ENCODE data around the gene PRRC2C.

Gene PRRC2C

DNA sequence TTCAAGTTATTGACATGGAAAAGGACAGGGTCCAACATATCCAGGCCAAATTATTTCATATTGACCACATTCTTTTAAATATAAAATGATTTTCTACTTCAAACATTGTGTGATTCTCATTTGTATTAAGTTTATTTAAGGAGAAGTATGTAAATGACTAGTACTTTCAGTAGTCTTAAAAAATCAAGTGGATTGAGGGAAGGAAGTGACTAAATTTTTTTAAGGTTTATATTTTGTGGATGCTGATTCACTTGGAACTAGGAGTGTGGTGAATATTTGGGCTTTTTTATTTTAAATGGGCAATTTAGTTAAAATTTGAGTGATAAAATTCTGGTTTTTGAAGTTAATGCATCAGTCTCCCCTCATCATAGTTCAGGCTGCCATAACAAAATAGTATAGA, 10.1 kb downstream of the PRRC2C start:
- H3K9ac ChIP-seq (ENCODE audit: low read length in 5 of 5): peak overlapping the region in 1 of 5 donors; percentile 39
- H3K9me3 ChIP-seq (ENCODE audit: control insufficient read depth in 5 of 5, low read length in 5 of 5): no peaks in the 10 kb centered on the region
- peaks cover 0 to 4% (median 3%) of the 10 kb centered on the region in 5 donors for H3K36me3 ChIP-seq (ENCODE audit: control insufficient read depth in 5 of 5, insufficient read depth in 5 of 5, low read length in 5 of 5)
- no peaks in the 10 kb centered on the region for H3K27me3 ChIP-seq (ENCODE audit: control insufficient read depth in 5 of 5, insufficient read depth in 4 of 5, low read length in 5 of 5)
- H3K4me3 ChIP-seq (ENCODE audit: low read depth in 1 of 5, low read length in 5 of 5): no peak overlapping the region
- no peak overlapping the region for H3K27ac ChIP-seq (ENCODE audit: low read depth, low read length)
- H3K4me1 ChIP-seq (ENCODE audit: control insufficient read depth in 5 of 5, insufficient read depth in 5 of 5, low read length in 5 of 5): peaks cover 0 to 28% (median 24%) of the 10 kb centered on the region in 5 donors

DNA sequence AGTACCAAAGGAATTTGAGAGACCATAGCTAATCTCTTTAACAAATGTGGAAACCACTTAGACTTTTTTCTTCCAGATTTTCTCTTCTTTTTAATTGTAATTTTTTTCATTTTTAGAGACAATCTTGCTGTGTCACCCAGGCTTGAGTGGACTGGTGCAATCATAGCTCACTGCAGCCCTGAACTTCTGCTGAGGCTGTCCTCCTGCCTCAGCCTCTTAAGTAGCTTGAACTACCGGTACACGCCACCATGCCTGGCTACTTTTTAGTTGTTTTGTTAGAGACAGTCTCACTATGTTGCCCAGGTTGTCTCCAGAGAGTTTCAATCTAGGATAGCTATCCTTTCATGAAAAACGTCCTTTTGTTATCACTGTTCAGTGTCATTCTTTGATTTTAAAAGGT, 15.0 kb downstream of the PRRC2C start:
- H3K9me3 ChIP-seq (ENCODE audit: control insufficient read depth in 5 of 5, low read length in 5 of 5): no peaks in the 10 kb centered on the region
- H3K4me3 ChIP-seq (ENCODE audit: low read depth in 1 of 5, low read length in 5 of 5): no peak overlapping the region
- H3K27me3 ChIP-seq (ENCODE audit: control insufficient read depth in 5 of 5, insufficient read depth in 4 of 5, low read length in 5 of 5): no peaks in the 10 kb centered on the region
- no peaks in the 10 kb centered on the region for H3K36me3 ChIP-seq (ENCODE audit: control insufficient read depth in 5 of 5, insufficient read depth in 5 of 5, low read length in 5 of 5)
- H3K4me1 ChIP-seq (ENCODE audit: control insufficient read depth in 5 of 5, insufficient read depth in 5 of 5, low read length in 5 of 5): peaks cover 0 to 21% (median 18%) of the 10 kb centered on the region in 5 donors
- H3K9ac ChIP-seq (ENCODE audit: low read length in 5 of 5): no peak overlapping the region
- no peak overlapping the region for H3K27ac ChIP-seq (ENCODE audit: low read depth, low read length)

DNA sequence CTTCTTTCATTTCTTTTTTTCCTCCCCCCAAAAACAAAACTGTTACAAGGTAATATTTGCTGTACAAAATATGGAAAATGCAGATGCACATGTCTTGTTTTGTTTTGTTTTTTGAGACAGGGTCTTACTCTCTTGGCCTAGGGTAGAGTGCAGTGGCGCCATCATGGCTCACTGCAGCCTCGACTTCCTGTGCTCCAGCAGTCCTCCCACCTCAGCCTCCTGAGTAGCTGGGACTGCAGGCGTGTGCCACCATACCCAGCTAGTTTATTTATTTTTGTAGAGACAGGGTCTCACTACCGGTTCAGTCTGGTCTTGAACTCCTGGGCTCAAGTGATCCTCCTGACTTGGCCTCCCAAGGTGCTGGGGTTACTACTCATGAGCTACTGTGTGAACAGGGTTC, 15.5 kb downstream of the PRRC2C start:
- no peak overlapping the region for H3K9ac ChIP-seq (ENCODE audit: low read length in 5 of 5)
- H3K9me3 ChIP-seq (ENCODE audit: control insufficient read depth in 5 of 5, low read length in 5 of 5): no peaks in the 10 kb centered on the region
- H3K27me3 ChIP-seq (ENCODE audit: control insufficient read depth in 5 of 5, insufficient read depth in 4 of 5, low read length in 5 of 5): no peaks in the 10 kb centered on the region
- H3K27ac ChIP-seq (ENCODE audit: low read depth, low read length): no peak overlapping the region
- H3K4me3 ChIP-seq (ENCODE audit: low read depth in 1 of 5, low read length in 5 of 5): no peak overlapping the region
- peaks cover 0 to 23% (median 15%) of the 10 kb centered on the region in 5 donors for H3K4me1 ChIP-seq (ENCODE audit: control insufficient read depth in 5 of 5, insufficient read depth in 5 of 5, low read length in 5 of 5)
- no peaks in the 10 kb centered on the region for H3K36me3 ChIP-seq (ENCODE audit: control insufficient read depth in 5 of 5, insufficient read depth in 5 of 5, low read length in 5 of 5)

DNA sequence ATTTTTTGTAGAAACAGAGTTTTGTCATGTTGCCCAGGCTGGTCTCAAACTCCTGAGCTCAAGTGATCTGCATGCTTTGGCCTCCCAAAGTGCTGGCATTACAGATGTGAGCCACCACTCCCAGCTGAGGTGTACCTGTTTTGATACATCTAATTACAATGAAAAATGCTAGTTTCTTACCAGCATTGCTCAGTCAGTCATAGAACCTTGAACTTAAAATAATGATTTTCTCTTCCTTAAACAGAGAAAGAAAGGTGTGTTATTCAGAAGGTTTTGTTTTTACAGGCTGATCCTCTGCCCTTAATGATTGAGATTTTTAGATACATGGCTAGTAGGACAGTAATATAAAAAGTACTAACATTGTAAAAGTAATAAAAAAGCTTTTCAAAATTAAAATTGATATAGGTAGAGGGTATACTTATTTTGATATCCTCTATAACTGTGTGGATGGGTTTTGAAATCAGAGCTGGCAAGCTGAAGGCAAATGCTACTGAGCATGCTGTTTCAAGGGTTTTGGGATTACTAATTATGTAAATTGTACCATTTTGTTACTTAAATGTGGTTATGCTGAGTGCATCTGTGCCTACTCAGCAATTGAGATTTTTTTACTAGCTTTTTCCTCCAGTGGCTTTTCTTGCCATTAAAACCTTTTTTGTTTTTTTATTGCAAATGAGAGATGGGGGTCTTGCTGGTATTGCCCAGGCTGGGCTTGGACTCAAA, 16.1 kb downstream of the PRRC2C start:
- Histone ChIP-seq H3K4me3 (ENCODE audit: low read depth in 1 of 5, low read length in 5 of 5) (no peak overlapping the region), H3K9me3 (ENCODE audit: control insufficient read depth in 5 of 5, low read length in 5 of 5) (no peaks in the 10 kb centered on the region), H3K9ac (ENCODE audit: low read length in 5 of 5) (no peak overlapping the region), H3K27ac (ENCODE audit: low read depth, low read length) (no peak overlapping the region), H3K27me3 (ENCODE audit: control insufficient read depth in 5 of 5, insufficient read depth in 4 of 5, low read length in 5 of 5) (no peaks in the 10 kb centered on the region), H3K4me1 (ENCODE audit: control insufficient read depth in 5 of 5, insufficient read depth in 5 of 5, low read length in 5 of 5) (peaks cover 0 to 23% (median 20%) of the 10 kb centered on the region in 5 donors), H3K36me3 (ENCODE audit: control insufficient read depth in 5 of 5, insufficient read depth in 5 of 5, low read length in 5 of 5) (no peaks in the 10 kb centered on the region)

DNA sequence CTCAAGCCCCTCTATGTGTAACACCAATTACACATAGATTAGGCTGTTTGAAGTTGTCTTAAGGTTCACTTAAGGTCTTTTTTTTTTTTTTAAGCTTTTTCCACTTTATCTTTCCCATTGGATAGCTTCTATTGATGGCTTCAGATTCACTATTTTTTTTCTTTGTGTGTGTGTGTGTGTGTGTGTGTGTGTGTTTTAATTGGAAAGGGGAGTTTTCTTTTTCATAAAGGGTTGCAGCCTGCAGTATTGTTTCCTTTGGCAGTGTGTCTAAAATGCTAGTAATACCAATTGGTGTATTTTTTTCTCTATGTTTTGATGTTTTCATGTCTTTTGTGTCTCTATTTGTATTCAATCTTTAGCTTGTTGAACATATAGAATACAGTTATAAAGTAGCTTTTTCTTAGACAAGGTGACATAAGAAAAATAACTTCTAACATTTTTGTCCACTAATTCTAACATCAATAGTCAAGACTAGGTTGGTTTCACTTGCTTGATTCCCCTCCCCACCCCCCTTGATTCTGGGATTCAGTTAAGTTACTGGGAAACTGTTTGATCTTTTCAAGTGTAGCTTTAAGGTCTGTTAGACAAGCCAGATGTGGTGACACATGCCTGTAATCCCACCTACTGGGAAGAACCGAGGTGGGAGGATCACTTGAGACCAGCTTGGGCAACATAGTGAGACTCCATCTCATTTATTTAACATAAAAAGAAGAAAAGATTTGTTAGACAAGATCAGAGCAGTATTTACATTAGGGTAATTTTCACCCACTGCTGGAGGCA, 21.4 kb downstream of the PRRC2C start:
- H3K27ac ChIP-seq (ENCODE audit: low read depth, low read length): no peak overlapping the region
- no peaks in the 10 kb centered on the region for H3K27me3 ChIP-seq (ENCODE audit: control insufficient read depth in 5 of 5, insufficient read depth in 4 of 5, low read length in 5 of 5)
- no peaks in the 10 kb centered on the region for H3K36me3 ChIP-seq (ENCODE audit: control insufficient read depth in 5 of 5, insufficient read depth in 5 of 5, low read length in 5 of 5)
- no peaks in the 10 kb centered on the region for H3K9me3 ChIP-seq (ENCODE audit: control insufficient read depth in 5 of 5, low read length in 5 of 5)
- H3K9ac ChIP-seq (ENCODE audit: low read length in 5 of 5): no peak overlapping the region
- H3K4me1 ChIP-seq (ENCODE audit: control insufficient read depth in 5 of 5, insufficient read depth in 5 of 5, low read length in 5 of 5): peaks cover 0 to 26% (median 22%) of the 10 kb centered on the region in 5 donors
- H3K4me3 ChIP-seq (ENCODE audit: low read depth in 1 of 5, low read length in 5 of 5): no peak overlapping the region

DNA sequence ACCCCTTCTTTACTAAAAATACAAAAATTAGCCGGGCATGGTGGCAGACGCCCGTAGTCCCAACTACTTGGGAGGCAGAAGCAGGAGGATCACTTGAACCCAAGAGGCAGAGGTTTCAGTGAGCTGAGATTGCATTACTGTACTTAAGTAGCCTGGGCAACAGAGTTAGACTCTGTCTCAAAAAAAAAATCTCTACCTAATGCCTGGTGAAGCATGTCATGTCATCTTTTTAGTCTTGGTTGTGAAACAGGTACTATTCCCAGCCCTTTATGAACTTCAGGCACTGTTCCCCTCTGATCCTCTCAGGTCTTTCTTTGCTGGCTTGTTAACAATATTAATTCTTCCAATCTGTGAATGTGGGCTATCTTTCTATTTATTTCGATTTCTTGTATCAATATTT, 22.1 kb downstream of the PRRC2C start:
- H3K9ac ChIP-seq (ENCODE audit: low read length in 5 of 5): no peak overlapping the region
- H3K27ac ChIP-seq (ENCODE audit: low read depth, low read length): no peak overlapping the region
- peaks cover 0 to 20% (median 18%) of the 10 kb centered on the region in 5 donors for H3K4me1 ChIP-seq (ENCODE audit: control insufficient read depth in 5 of 5, insufficient read depth in 5 of 5, low read length in 5 of 5)

DNA sequence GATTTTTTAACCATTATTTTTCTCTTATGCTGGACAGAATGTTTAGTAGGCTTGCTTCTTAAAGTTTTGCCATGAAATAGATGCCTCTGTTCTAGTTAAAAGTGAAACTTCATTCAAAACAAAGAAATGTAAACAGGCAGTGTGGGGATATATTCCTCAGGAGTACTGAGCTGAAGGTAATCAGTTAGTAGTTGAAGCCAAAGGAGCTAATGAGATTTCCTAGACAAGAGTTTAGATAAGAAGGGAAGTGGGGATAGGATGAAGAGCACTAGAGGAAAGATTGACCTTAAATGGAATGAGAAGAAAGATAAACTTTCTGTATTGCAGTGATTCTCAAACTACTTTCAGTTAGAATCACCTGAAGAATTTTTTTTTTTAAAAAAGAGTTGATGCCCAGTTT, 23.9 kb downstream of the PRRC2C start:
- H3K9ac ChIP-seq (ENCODE audit: low read length in 5 of 5): no peak overlapping the region
- H3K9me3 ChIP-seq (ENCODE audit: control insufficient read depth in 5 of 5, low read length in 5 of 5): no peaks in the 10 kb centered on the region
- H3K27me3 ChIP-seq (ENCODE audit: control insufficient read depth in 5 of 5, insufficient read depth in 4 of 5, low read length in 5 of 5): no peaks in the 10 kb centered on the region
- H3K4me1 ChIP-seq (ENCODE audit: control insufficient read depth in 5 of 5, insufficient read depth in 5 of 5, low read length in 5 of 5): peaks cover 0 to 20% (median 16%) of the 10 kb centered on the region in 5 donors
- no peak overlapping the region for H3K4me3 ChIP-seq (ENCODE audit: low read depth in 1 of 5, low read length in 5 of 5)
- H3K27ac ChIP-seq (ENCODE audit: low read depth, low read length): no peak overlapping the region
- H3K36me3 ChIP-seq (ENCODE audit: control insufficient read depth in 5 of 5, insufficient read depth in 5 of 5, low read length in 5 of 5): peaks cover 0 to 7% (median 5%) of the 10 kb centered on the region in 5 donors

More for the DNA sequence above, 22.1 kb downstream of the PRRC2C start:
- no peak overlapping the region for H3K4me3 ChIP-seq (ENCODE audit: low read depth in 1 of 5, low read length in 5 of 5)
- no peaks in the 10 kb centered on the region for H3K27me3 ChIP-seq (ENCODE audit: control insufficient read depth in 5 of 5, insufficient read depth in 4 of 5, low read length in 5 of 5)
- no peaks in the 10 kb centered on the region for H3K9me3 ChIP-seq (ENCODE audit: control insufficient read depth in 5 of 5, low read length in 5 of 5)
- H3K36me3 ChIP-seq (ENCODE audit: control insufficient read depth in 5 of 5, insufficient read depth in 5 of 5, low read length in 5 of 5): no peaks in the 10 kb centered on the region

DNA sequence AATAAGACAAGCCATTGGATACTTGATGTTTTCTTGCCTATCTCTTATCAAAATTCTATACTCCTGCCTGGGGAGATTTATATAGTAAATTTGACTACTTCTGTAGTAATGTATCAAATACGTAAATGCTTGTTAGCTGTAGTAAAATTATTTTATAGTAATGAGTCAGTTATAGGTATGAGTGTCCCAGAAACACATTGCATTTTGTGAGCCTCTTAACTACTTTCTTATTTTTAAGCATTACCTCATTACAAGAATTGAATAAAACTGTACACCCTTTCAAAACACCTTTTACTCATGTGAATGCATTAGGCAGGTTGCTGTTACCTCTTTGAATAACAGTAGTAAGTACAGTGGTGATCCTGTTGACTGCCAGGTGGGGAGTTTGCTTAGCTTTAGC, 28.4 kb downstream of the PRRC2C start:
- no peaks in the 10 kb centered on the region for H3K4me1 ChIP-seq (ENCODE audit: control insufficient read depth in 5 of 5, insufficient read depth in 5 of 5, low read length in 5 of 5)
- no peaks in the 10 kb centered on the region for H3K27me3 ChIP-seq (ENCODE audit: control insufficient read depth in 5 of 5, insufficient read depth in 4 of 5, low read length in 5 of 5)
- H3K36me3 ChIP-seq (ENCODE audit: control insufficient read depth in 5 of 5, insufficient read depth in 5 of 5, low read length in 5 of 5): peaks cover 34 to 48% (median 40%) of the 10 kb centered on the region in 5 donors
- H3K4me3 ChIP-seq (ENCODE audit: low read depth in 1 of 5, low read length in 5 of 5): no peak overlapping the region
- no peaks in the 10 kb centered on the region for H3K9me3 ChIP-seq (ENCODE audit: control insufficient read depth in 5 of 5, low read length in 5 of 5)
- H3K9ac ChIP-seq (ENCODE audit: low read length in 5 of 5): no peak overlapping the region
- no peak overlapping the region for H3K27ac ChIP-seq (ENCODE audit: low read depth, low read length)

DNA sequence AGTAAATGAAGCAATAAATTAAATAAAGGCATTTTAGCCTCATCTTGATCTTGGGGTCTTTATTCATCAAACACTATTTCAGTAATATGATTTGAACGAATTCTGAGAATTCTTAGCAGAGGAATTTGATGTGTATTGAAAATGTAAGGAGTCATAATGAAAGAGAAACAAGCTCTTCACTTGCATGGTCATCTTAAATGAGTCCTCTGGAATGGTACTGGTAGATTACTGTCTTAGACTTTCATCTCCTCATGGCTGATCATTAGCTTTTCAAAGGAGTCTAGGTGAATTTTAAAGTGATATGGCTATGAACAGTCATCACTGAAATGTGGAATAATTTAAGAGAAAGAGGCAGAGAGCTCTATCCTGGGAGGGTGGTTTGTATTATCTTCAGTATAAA, 30.0 kb downstream of the PRRC2C start:
- H3K9ac ChIP-seq (ENCODE audit: low read length in 5 of 5): no peak overlapping the region
- H3K9me3 ChIP-seq (ENCODE audit: control insufficient read depth in 5 of 5, low read length in 5 of 5): no peaks in the 10 kb centered on the region
- H3K4me3 ChIP-seq (ENCODE audit: low read depth in 1 of 5, low read length in 5 of 5): no peak overlapping the region
- no peak overlapping the region for H3K27ac ChIP-seq (ENCODE audit: low read depth, low read length)
- peaks cover 38 to 60% (median 47%) of the 10 kb centered on the region in 5 donors for H3K36me3 ChIP-seq (ENCODE audit: control insufficient read depth in 5 of 5, insufficient read depth in 5 of 5, low read length in 5 of 5)
- no peaks in the 10 kb centered on the region for H3K4me1 ChIP-seq (ENCODE audit: control insufficient read depth in 5 of 5, insufficient read depth in 5 of 5, low read length in 5 of 5)
- no peaks in the 10 kb centered on the region for H3K27me3 ChIP-seq (ENCODE audit: control insufficient read depth in 5 of 5, insufficient read depth in 4 of 5, low read length in 5 of 5)

DNA sequence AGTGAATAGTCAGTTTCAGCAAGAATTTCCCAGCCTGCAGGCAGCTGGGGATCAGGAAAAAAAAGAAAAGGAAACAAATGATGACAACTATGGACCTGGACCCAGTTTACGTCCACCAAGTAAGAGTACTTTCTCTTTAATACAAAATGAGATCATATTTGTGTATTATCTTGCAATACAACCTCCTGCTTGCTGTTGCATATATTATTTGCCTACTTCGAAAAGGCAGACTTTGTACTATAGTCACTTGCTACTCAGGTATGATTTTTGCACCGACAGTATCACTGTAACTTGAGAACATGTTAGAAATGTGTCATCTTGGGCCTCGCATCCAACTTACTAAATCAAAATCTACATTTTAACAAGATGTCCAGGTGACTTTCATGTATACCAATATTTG, 30.4 kb downstream of the PRRC2C start:
- peaks cover 39 to 63% (median 47%) of the 10 kb centered on the region in 5 donors for H3K36me3 ChIP-seq (ENCODE audit: control insufficient read depth in 5 of 5, insufficient read depth in 5 of 5, low read length in 5 of 5)
- no peaks in the 10 kb centered on the region for H3K9me3 ChIP-seq (ENCODE audit: control insufficient read depth in 5 of 5, low read length in 5 of 5)
- no peak overlapping the region for H3K27ac ChIP-seq (ENCODE audit: low read depth, low read length)
- no peak overlapping the region for H3K9ac ChIP-seq (ENCODE audit: low read length in 5 of 5)
- H3K4me3 ChIP-seq (ENCODE audit: low read depth in 1 of 5, low read length in 5 of 5): no peak overlapping the region
- H3K4me1 ChIP-seq (ENCODE audit: control insufficient read depth in 5 of 5, insufficient read depth in 5 of 5, low read length in 5 of 5): no peaks in the 10 kb centered on the region
- H3K27me3 ChIP-seq (ENCODE audit: control insufficient read depth in 5 of 5, insufficient read depth in 4 of 5, low read length in 5 of 5): no peaks in the 10 kb centered on the region

All from subcutaneous abdominal adipose tissue (tissue), 5 donors.